NCI-H1694 treated with DMSO at 0.1 percent for 48 hours (cell line): ENCODE data around the gene PROKR2.

Experiments
- DNase-seq: peaks from one replicate; lab custom pipeline; 2025; lab: John Stamatoyannopoulos, UW

The PROKR2 gene

DNA sequence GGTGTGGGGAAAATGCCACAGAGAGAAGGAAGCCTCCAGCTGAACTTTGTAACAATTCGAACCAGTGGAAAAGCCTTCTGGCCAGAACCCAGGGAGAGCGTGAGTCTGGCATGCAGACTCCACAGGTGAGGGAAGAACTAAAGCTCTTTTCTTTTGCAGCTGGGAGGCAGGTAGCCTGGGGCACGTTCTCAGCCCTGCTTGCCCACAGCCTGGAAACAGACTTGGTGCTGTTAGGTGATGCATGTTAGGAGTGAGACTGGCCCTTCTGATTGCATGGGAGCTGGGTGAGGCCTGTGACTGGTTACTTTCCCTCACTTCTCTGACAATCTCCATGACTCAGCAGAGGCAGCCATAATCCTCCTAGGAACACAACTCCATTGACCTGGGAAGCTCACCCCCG, 34.2 kb downstream of the PROKR2 start:
- no peak for DNase-seq

DNA sequence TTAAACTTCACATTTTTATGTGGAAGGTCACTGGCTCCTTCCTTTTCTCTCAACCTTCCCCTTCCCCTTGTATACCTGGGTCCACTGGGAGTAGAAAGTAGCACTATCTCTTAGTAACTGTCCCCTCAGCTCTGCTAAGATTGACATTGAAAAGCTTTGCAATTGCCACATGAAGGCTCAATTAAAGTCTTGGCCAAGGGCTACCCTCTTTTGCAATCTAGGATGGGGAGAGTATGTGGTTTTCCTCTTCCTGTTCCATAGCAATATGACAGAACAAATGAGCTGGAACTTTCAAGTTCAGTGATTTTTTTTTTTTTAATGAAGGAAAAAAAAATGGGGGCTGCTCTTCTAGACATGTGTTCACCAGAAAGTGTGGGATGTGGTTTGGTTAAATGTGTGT, 37.1 kb downstream of the PROKR2 start:
- no peak for DNase-seq

DNA sequence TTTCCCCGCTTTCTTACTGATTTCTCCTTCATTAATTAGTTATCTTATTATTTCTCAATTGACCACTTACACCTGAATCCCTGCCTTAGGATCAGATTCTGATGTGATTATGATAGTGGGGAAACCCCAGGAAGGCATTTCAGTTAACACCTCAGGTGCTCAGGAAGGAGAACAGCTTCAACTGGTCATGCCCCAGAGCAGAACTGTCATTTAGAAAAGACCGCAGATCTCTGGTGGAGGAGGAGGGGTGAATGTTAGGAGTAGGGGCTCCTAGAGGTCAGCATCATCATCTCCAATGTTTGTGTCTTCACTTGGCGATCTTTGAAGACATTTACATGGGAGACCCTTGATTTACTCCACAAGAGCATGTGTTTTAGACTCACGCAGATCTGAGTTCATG, 44.5 kb downstream of the PROKR2 start:
- DNase-seq, result no peak

DNA sequence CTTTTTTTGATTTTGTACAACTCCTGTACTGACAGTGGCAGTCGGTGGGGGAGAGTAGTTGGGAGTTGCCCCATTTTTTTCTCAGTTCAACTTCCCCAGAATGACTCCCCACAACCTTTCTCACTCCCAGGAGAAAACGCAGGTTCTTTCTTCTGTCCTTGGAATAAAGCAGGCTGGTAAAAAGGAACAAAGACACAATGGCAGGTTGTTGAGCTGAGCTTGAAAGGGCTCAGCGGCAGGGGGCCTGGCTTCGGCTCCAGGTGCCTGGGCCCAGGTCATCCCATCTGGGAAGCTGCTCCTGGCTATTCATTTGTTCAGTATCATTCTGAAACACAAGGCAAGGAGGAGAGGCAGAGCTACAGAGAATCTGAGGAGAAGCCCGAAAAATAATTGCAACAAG, 46.2 kb downstream of the PROKR2 start:
- DNase-seq, result no peak

DNA sequence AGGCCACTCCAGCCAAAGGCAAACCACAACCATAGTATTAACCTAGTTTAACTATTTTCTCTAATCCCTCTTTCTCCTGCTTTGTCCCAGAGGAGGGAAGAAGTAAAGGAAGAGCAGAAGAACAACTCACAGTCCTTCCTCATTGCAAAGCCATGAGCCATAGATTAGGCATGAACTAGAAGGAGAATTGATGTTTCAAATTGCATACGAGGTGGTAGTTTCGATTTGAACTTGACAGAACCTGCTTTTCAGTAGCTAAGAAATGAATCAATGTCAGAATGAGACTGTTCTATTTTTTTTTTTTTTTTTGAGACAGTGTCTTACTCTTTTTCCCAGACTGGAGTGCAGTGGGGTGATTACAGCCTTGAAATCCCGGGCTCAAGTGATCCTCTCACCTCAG, 48.3 kb downstream of the PROKR2 start:
- no peak for DNase-seq

DNA sequence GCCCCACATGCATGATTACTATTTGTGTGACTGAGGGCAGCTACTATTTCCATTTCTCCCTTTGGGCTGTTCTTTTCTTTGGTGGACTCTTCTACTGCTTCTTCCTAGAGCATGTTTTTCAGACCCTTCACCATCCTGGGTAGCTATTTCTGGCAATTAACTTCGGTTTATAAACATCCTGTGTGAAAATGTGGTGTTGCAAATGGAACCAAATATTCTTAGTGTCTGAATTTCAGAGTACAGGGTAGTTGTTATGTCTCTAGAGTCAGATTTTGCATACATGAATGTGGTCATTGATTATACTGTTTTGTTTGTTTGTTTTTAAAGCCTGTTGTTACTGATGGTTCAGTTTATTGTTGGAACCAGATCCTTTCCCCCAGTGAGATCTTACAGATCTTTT, 49.7 kb downstream of the PROKR2 start:
- no peak for DNase-seq
